Muscle of leg (tissue), 11 donors: ENCODE measurements around the gene TPD52L2. TPM values are rescaled to one million over a fixed set of nuclear protein-coding genes. Genes with fewer than 3 reads are reported as not detected.

ENCODE experiments used
- DNase-seq: peaks from one replicate; pipeline ENCODE4 v3.0.0; 2013
- H3K27ac ChIP-seq: one replicate; pipeline ENCODE4 v1.5.1; 2013; ENCODE audit warnings: mild to moderate bottlenecking, low read length, control low read depth
- H3K27me3 ChIP-seq: one replicate; pipeline ENCODE4 v1.6.1; 2013; ENCODE audit warnings: low read length; ENCODE audit not compliant: control insufficient read depth, insufficient read depth
- H3K36me3 ChIP-seq: one replicate; pipeline ENCODE4 v1.6.1; 2013; ENCODE audit warnings: low read length; ENCODE audit not compliant: control insufficient read depth, insufficient read depth
- H3K4me1 ChIP-seq: one replicate; pipeline ENCODE4 v1.6.1; 2013; ENCODE audit warnings: low read length; ENCODE audit not compliant: control insufficient read depth, insufficient read depth
- H3K4me3 ChIP-seq: one replicate; pipeline ENCODE4 v1.5.1; 2013; ENCODE audit warnings: low read length, control low read depth
- H3K9me3 ChIP-seq: replicated peaks from 2 replicates; pipeline ENCODE4 v1.6.1; 2013; ENCODE audit warnings: low read depth, low read length; ENCODE audit not compliant: control insufficient read depth
- WGBS: methylation state at CpG from one replicate; pipeline ENCODE4 v1.1.5; 2013; ENCODE audit warnings: missing lambda C conversion rate; ENCODE audit not compliant: insufficient coverage; 5-methylcytosine and 5-hydroxymethylcytosine counted together
- polyA plus RNA-seq, 8 donors: library from polyadenylated mRNA; unstranded; fragments of 120-200 nt; gene quantifications; one replicate each; pipeline versions ENCODE4 v1.2.1 to v1.2.3, GENCODE V29; 2013; ENCODE audit warnings: inconsistent platforms in 1 of 8, low replicate concordance in 1 of 8; ENCODE audit not compliant: insufficient read length in 8 of 8, insufficient read depth in 1 of 8
- total RNA-seq: library from RNA; stranded (reverse); fragments of 120-200 nt; gene quantifications from one replicate; pipeline ENCODE4 v1.2.4, GENCODE V29; 2013

TPD52L2 gene
- total and polyA plus RNA-seq, 9 donors, result 48.9 to 86.7 (median 79.3) TPM

DNA sequence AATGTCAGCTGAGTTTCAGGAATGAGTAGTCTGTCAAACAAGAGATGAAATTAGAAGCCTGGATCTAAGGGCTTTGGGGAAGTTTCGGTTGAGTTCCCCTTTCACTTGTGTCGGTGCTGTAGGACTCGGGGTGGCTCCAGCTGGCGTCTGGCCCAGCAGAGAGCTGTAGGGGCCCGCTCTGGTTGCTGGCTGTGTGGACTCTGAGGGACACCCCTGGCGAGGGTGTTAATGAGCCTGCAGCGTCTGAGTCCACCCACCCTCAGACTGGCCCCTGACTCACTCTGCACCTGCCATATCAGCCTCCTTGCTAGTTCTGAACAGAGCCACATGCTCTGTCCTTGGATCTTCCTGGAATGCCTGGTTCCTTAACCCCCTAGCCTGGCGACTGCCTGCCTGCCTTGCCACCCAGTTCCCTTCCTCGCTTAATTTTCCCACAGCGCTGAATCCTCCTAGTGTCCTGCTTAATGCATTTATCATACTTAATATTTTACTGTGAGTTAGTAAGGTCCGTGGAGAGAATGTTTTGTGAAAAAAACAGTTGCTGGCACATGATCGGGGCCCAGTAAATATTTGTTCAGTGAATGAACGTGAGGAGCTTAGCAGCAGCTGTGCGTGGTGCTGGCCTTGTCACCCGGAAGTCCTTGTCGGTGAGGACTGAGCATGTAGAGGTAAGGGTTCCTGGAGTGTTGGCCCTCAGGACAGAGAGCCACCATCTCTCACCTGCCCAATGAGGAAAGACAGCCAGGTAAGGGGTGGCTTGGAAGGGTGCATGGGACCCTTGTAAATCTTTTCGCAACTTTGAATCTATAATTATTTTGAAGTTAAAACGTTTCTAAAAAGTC, 31.4 kb downstream of the TPD52L2 start:
- DNase-seq, result peak; percentile 75
- 6% methylated on average over 4 of the region's 18 CpGs for WGBS
- peaks cover 9% of the 10 kb centered on the region for H3K36me3 ChIP-seq
- no peaks in the 10 kb centered on the region for H3K27me3 ChIP-seq
- peak overlapping the region; percentile 53 for H3K4me3 ChIP-seq
- H3K27ac ChIP-seq, result peak overlapping the region; percentile 84
- H3K9me3 ChIP-seq, result no peaks in the 10 kb centered on the region
- H3K4me1 ChIP-seq, result peaks cover 22% of the 10 kb centered on the region

DNA sequence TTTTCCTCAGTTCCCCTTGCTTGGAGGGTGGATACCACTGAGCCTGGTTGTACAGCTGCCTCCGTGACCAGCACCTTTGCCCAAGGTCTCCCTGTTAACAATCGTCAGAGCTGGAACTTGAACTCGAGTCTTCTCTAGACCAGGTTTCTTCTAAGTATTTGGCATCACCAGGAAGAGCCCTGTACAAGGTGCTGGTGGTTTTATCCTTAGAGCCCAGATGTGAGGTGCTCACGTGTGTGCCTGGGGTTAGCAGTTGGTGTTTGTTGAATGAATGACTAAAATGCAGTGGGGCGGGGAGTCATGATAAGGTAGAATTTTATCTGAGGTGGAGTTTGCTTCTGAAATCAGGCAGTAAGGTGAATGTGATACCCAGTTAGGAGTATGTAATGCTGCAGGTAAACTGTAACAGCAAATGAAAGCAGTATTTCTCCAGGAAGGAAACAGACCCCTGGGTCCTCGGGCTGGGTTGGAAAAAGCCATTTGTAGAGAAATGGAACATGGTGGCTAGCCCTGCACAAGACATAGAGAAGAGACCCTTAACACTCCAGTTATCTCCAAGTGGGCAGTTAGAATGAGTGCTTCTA, 33.0 kb downstream of the TPD52L2 start:
- peaks cover 22% of the 10 kb centered on the region for H3K4me1 ChIP-seq
- H3K9me3 ChIP-seq, result no peaks in the 10 kb centered on the region
- no peak for DNase-seq
- no peak overlapping the region for H3K27ac ChIP-seq
- no peaks in the 10 kb centered on the region for H3K27me3 ChIP-seq
- 93% methylated on average over 5 of the region's 6 CpGs for WGBS
- peaks cover 7% of the 10 kb centered on the region for H3K36me3 ChIP-seq
- H3K4me3 ChIP-seq, result no peak overlapping the region

DNA sequence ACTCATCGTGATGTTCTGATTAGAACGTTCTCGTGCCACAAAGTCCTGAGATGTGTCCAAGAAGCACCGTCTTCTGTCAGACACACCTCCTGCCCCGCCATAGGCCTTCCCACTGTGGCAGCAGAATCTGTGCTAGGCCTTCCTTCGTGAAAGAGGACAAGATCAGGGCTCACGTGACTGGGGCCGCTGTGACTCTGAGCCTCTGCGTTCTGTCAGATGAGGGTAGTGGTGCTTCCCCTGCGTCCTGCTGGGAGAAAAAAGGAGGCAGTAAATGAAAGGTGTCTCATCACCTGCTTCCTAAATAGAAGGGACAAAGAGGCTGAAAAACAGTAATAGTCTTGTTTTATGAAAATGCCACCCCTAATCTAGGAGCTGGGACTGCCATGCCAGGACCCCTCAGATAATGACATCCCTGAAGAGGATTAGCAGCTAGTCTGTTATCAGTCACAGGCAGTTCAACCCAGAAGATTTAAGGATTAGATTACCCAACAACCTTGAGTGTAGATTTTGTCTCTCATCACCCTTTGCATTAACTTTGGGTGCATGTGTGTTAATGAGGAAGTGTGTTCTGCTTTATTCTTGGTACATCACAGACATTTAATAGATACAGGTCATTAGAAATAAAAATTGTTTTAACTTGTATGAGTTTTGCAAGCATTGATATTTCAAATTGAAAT, 34.0 kb downstream of the TPD52L2 start:
- Histone ChIP-seq H3K27me3 (no peaks in the 10 kb centered on the region), H3K4me1 (peaks cover 24% of the 10 kb centered on the region), H3K27ac (no peak overlapping the region), H3K9me3 (no peaks in the 10 kb centered on the region), H3K36me3 (peaks cover 9% of the 10 kb centered on the region), H3K4me3 (no peak overlapping the region)
- no peak for DNase-seq
- 79% methylated on average over 7 of the region's 10 CpGs for WGBS

DNA sequence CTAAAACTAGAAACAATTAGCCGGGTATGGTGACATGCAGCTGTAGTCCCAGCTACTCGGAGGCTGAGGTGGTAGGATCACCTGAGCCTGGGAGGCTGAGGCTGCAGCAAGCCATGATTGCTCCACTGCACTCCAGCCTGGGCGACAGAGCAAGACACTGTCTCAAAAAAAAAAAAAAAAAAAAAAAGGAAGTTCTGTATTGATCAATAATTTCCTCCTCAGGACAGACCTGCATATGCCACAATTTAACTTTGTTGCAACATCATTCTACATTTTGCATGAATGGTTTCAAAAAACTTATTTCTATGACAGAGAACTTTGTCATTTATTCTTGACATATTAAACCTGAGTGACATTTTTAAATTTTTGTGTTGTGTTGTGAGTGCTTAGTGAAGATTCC, 35.3 kb downstream of the TPD52L2 start:
- no peaks in the 10 kb centered on the region for H3K27me3 ChIP-seq
- no peaks in the 10 kb centered on the region for H3K9me3 ChIP-seq
- H3K27ac ChIP-seq, result no peak overlapping the region
- peaks cover 9% of the 10 kb centered on the region for H3K36me3 ChIP-seq
- WGBS, result 90% methylated on average over 2 of the region's 3 CpGs
- no peak overlapping the region for H3K4me3 ChIP-seq
- H3K4me1 ChIP-seq, result peaks cover 21% of the 10 kb centered on the region
- DNase-seq, result no peak

DNA sequence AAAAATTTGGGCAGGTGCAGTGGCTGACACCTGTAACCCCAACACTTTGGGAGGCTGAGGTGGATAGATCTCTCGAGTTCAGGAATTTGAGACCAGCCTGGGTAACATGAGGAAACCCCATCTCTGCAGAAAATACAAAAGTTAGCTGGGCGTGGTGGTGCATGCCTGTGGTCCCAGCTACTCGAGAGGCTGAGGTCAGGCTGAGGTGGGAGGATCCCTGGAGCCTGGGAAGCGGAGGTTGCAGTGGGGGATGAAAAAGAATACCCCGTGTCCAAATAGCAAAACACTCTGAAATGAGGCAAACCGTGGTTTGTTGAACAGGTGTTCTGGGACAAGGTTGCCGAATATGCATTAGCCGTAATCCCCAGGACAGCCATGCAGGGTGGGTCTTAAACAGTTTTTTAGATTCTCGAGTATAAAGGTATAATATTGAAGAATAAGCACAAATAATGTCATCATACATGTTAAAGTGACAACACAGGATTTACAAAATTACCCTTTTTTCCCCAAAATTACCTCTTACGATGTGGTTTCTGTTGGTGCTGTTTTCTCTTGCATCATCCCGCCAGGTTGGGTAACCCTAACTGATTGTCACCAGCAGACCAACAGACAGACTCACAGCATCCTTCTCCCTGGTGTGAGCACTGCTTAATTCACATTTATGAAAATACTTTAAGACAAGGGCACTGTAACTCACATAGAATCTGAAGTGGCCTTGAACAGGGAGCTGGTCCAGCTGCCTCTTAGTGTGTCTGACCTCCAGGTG, 38.9 kb downstream of the TPD52L2 start:
- DNase-seq, result no peak
- Histone ChIP-seq H3K4me3 (no peak overlapping the region), H3K27me3 (no peaks in the 10 kb centered on the region), H3K27ac (no peak overlapping the region), H3K4me1 (peaks cover 7% of the 10 kb centered on the region), H3K36me3 (peaks cover 5% of the 10 kb centered on the region), H3K9me3 (no peaks in the 10 kb centered on the region)
- whole genome bisulfite sequencing, result 64% methylated on average over 8 of the region's 11 CpGs

DNA sequence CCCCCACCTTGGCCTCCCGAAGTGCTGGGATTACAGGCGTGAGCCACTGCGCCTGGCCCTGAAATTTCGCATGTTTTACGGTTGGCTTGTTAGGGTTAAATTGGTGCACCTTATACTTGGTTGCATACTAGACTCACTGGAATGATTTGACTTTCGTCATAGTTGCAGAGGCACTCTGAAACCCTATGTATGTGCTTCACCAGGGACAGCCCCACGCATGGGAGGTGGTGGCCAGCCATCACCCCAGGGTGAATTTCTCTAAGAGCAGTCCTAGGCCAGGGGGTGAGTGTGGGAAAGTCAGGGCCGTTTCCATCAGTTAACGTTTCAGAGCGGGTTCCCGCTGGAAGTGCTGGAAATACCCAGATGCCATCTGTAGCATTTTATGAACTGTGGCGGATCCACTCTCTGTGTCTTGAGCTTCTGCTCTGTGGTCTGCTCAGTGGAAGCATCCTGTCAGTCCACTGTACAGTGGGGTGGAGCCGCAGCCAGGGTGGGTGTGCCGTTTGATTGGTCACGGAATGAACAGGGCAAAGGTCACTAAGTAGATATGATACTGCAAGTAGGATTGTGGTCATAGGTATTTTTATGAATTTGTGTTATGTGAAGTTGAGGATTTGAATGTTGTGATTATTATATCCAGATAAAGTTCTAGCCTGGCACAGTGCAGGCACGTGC, 43.1 kb downstream of the TPD52L2 start:
- WGBS, result 80% methylated on average over 16 of the region's 16 CpGs
- Histone ChIP-seq H3K4me3 (no peak overlapping the region), H3K9me3 (no peaks in the 10 kb centered on the region), H3K4me1 (peaks cover 15% of the 10 kb centered on the region), H3K36me3 (peaks cover under 1% of the 10 kb centered on the region), H3K27me3 (no peaks in the 10 kb centered on the region), H3K27ac (no peak overlapping the region)
- DNase-seq, result no peak

DNA sequence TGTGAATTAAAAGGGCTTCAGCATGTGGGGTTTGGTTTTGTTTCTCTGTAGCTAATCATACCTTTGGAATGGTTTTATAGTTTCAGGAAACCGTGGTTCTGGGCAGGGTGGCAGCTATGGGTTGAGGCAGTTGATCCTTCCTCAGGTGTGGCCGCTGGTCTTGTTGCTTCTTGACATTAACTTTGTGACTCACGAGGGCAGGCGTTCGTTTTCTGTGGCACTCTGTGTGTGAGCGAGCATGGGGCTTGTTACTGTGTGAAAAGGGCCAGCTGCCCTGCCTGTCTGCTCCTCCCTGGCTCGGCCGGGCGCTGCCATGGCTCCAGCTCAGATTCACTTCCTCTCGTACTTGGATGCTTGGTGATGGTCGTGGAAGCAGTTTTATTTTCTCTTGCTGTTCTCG, 46.1 kb downstream of the TPD52L2 start:
- Histone ChIP-seq H3K4me1 (peaks cover 8% of the 10 kb centered on the region), H3K27me3 (no peaks in the 10 kb centered on the region)
- peak; percentile 38 for DNase-seq

DNA sequence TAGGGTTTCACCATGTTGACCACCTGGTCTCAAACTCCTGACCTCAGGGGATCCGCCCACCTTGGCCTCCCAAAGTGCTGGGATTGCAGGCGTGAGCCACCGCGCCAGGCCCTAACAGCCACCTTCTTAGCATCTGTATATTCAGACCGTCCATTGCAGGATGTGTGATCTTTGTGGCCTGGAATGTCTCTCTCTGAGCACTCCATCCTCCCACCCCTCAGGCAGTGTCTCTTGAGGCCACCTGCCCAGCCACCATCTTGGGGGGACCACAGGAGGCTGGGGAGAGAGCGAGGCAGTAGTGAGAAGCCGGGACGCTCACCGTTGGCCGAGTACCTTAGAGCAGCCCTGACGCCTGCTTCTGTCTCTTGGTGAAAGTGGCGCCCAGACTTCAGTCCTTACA, 48.7 kb downstream of the TPD52L2 start:
- WGBS, result 100% methylated on average over 9 of the region's 12 CpGs
- Histone ChIP-seq H3K4me3 (no peak overlapping the region), H3K4me1 (peaks cover 11% of the 10 kb centered on the region), H3K36me3 (peaks cover under 1% of the 10 kb centered on the region), H3K27me3 (no peaks in the 10 kb centered on the region), H3K9me3 (peaks cover 4% of the 10 kb centered on the region), H3K27ac (no peak overlapping the region)
- no peak for DNase-seq

More for the DNA sequence above, 46.1 kb downstream of the TPD52L2 start:
- Histone ChIP-seq H3K4me3 (no peak overlapping the region), H3K9me3 (peaks cover under 1% of the 10 kb centered on the region), H3K36me3 (no peaks in the 10 kb centered on the region), H3K27ac (peak overlapping the region; percentile 29)
- 44% methylated on average over 9 of the region's 12 CpGs for WGBS

DNA sequence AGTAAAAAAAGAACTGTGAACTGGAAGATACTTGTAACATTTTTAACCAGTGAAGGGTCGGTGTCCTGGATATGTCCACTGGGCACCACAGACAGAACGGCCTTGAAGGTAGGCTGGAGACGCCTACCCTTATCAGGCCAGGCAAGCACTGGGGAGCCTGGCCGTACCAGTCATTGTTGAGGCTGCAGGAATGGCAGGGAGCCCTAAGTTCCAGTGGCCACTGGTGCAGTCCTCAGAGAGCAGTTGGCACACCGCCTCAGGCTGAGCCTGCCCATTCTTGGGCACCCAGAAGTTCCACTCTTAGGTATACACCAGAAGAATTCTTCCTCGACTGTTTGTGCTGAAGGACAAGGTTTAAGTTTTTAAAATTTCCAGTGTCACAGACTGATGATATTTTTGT, 50.4 kb downstream of the TPD52L2 start:
- no peak overlapping the region for H3K27ac ChIP-seq
- no peak overlapping the region for H3K4me3 ChIP-seq
- no peaks in the 10 kb centered on the region for H3K27me3 ChIP-seq
- no peak for DNase-seq
- peaks cover 4% of the 10 kb centered on the region for H3K9me3 ChIP-seq
- 100% methylated on average over 4 of the region's 6 CpGs for WGBS
- peaks cover 11% of the 10 kb centered on the region for H3K4me1 ChIP-seq
- peaks cover 11% of the 10 kb centered on the region for H3K36me3 ChIP-seq
